Activated CD8-positive, alpha-beta memory T cell treated with anti-CD3 and anti-CD28 coated beads for 36 hours (primary cell): ENCODE results near the gene LTBP1. TPM values are rescaled to one million over a fixed set of nuclear protein-coding genes. Genes with fewer than 3 reads are reported as not detected.

ENCODE experiments used
- CTCF ChIA-PET: fragments of 350-600 bp; sonication (Branson Sonifier 250); formaldehyde crosslinking; loops from one replicate; lab custom pipeline; 2021; ENCODE audit warnings: antibody characterized with exemption; lab: Charles Lee
- POLR2A ChIA-PET: fragments of 350-600 bp; sonication (Branson Sonifier 250); formaldehyde crosslinking; loops from one replicate; lab custom pipeline; 2021; ENCODE audit warnings: antibody characterized with exemption; lab: Charles Lee
- total RNA-seq, 2 experiments: library from RNA; stranded (reverse); gene quantifications; one replicate each; pipeline ENCODE4 v1.2.3, GENCODE V29; 2021

Gene LTBP1
- total RNA-seq, 2 experiments from 2014 or later, result 0.11 to 0.15 TPM

DNA sequence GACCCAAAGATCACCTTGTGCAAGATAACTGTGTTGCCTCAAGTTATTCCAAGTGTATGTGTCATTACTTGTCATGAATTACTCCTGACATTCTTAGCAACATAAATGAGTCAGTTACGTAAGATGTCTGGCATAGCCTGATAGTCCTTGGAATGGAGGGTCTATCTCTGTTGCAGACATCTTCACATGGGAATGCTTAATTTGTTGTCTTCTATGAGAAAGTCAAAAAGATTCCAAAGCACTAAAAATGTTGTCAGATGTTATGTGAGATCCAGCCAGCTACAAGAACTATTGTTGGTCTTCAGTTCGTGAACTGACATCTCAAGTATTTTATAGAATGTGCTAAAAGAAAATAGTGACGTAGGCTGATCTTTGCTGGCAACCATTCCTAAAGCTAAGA, 351.5 kb downstream of the LTBP1 start:
- POLR2A ChIA-PET, result no interaction called here
- CTCF ChIA-PET, result no interaction called here

DNA sequence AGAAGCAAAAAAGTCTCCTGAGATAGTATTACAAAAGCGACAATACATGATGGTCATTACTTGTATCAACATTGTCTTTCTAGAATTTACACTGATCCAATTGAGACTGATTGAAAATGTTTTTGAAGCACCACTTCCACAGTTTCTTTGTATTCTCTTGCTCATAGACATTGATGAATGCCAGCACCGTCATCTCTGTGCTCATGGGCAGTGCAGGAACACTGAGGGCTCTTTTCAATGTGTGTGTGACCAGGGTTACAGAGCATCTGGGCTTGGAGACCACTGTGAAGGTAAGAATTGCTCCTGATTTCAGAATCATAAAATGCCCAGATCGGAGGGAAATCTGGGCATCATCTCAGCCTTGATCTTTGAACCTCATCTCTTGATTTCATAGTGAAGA, 354.6 kb downstream of the LTBP1 start:
- POLR2A ChIA-PET, result no interaction called here
- CTCF ChIA-PET, result no interaction called here

GRCh38 chr2:33302348-33302747, 355.6 kb downstream of the LTBP1 start:
- CTCF ChIA-PET, result no interaction called here
- POLR2A ChIA-PET, result no interaction called here

DNA sequence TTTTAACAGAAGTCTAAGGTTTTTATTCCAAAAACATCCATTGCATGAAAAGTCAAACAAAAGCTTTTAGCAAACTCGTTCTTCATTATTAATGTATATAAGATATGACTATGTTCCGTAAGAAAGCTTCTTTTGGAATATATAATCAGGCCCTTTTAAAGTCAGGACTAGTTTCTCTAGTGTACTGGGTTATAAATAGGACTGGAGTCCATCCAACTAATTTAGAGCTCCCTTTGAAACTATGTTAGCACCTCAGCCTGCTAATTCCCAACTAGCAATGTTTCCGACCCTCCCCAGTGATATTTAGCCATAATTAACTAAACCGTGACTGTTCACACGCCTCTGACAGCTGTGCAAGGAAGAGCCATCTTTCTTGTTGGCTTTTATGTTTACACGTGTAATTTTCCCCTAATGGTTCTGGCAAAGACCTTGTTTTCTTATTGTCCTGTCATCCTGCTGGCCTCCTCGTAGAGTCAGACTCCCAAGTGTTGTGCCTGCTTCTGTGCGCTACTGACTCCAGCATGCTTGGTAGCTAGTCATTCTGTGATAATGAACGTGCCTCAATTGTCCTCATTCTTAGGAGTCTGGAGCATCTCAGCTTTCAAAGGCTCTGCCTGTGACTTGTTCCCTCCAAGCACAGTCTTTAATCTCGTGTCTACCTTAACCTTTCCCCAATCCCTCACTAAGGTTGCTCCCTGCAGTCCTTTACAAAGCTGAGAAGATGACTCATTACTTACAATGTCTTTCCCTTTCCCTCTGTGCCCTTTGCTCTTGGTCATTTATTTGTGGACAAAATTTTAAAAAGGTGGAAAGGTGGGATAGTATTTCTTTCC, 357.5 kb downstream of the LTBP1 start:
- CTCF ChIA-PET, result interaction anchor here (0.6 kb wide), 1 partner anchor 19 kb away, joined by 3 read pairs; no protein-coding TSS in a partner anchor
- POLR2A ChIA-PET, result no interaction called here

DNA sequence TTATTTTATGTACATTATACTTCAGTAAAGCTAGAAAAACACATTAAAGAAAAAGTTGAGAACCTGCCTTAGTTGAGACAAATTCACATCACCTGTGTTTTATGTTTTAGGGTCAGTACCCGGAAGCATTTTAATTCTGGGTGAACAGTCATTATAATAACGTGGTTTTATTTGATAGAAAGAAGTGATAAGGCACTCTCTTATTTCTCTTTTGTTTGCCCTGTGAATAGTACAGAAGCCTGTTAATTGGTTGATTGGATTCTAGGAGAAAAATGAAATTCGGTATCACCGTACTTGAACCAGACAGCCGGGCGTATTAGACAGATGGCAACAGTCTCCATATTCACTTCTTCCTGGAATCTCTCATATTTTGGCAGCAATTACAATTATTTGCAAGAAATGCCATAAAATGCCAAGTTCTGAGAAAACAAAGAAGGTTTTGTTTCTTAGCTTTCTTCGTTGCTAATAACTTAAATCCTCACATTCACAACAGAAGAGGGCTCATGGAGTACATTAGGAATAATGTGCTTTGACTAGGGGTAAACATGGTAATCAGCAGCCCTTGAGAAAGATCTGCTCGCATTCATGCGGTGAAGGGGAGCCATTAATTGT, 361.0 kb downstream of the LTBP1 start:
- ChIA-PET CTCF (no interaction called here), POLR2A (no interaction called here)

GRCh38 chr2:33312355-33312754, 365.6 kb downstream of the LTBP1 start:
- POLR2A ChIA-PET, result no interaction called here

DNA sequence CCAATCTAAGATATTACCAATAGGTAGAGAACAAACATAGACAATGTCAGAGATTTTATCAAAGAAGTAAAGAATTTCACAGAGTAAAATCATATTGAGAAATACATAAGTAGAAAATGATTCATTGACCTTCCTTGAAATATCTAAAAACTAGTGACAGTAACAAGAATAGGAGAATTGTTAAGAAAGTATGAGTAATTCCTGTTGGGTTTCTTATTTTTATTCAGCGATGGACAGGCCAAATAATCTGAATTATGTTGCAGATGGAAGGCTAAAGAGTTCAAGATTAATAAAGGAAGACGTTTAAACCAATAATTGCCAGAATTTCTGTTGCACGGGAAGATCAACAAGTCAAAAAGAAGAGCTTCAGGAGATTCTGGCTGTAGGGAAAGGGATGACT, 366.3 kb downstream of the LTBP1 start:
- CTCF ChIA-PET, result no interaction called here
- POLR2A ChIA-PET, result no interaction called here

More at GRCh38 chr2:33312355-33312754, 365.6 kb downstream of the LTBP1 start:
- CTCF ChIA-PET, result no interaction called here

DNA sequence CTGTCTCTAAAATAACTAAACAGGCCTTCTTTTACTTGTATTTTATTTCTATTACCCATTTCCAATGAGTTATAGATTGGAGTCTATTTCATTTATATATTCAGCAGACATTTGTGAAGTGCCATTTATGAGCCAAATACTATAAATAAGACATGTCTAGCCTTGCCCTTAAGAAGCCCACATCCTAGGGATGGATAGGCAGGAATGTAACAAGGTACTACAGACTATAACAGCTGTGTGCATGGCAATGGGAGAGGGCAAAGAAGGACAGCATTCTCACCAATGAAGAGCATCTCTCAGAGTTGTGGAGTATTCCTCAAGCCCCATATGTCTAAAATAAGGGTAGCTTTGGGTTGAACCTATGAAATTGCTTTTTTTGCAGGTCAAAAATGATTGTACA, 367.8 kb downstream of the LTBP1 start:
- CTCF ChIA-PET, result no interaction called here
- POLR2A ChIA-PET, result no interaction called here

DNA sequence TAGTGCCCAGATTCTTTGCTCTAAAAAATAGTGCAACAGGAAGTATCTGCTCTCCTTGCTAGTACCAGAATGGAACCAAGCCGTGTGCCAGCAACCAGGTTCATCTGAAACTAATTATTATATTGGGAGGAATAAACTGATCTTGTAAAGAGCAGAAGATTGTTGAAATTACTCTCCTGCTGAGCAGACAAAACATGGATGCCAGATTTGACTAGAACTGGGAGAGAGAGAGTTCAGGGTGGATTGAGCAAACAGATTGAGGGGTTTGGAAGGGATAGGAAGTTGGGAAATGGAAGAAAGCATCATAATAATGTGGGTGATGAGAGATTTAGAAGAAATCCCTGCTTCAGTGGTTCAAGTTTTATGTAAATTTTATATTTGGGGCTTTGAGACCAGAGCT, 369.6 kb downstream of the LTBP1 start:
- POLR2A ChIA-PET, result no interaction called here
- CTCF ChIA-PET, result no interaction called here

DNA sequence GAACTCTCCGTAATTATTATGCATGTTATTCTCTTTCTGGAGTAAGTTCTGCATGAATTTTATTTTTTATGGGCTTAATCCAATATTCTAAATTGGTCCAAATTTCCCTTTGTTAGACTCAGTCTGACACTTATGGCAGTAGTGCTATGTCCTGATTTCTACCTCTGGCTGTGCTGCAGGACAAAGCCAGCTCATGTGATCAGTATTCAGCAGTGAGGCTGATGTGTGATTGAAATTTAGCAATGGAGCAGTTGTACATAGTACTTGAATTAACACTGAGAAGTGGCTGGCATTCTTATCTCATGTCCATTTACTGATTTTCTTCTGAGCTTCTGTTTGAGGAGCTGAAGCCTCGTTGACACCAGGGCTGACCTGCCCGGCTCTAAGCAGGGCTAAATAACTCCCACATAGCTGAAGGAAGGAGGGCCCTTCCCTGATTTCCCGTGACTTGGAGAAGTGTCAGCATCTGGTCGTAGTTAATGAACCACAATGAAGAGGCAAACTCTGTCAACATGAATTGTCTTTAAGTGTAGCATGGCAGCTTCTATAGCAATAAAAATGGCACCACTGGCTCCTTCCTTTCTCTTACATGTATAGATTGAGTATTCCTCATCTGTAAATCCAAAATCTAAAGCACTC, 370.7 kb downstream of the LTBP1 start:
- CTCF ChIA-PET, result no interaction called here
- POLR2A ChIA-PET, result no interaction called here

DNA sequence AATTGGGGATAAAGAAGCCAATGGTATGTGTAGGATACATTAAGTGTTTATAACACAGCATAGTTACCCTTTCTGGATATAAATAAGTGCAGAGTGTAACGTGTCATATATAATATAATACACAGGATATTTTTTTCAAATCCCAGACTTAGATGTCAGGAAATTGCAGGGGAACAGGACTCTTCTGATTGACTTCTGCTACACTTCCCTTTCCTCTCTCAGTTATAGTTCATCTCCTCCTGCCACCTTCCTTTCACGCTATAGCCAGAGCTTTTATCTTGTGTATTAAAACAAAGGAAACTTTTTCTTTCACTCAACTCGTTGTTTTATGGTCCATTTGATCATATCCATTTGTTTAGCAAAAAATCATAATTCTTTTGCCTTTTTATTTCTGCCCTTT, 371.7 kb downstream of the LTBP1 start:
- ChIA-PET CTCF (no interaction called here), POLR2A (no interaction called here)

- POLR2A ChIA-PET, result no interaction called here
These were observed 373.8 kb downstream of the LTBP1 start for GRCh38 chr2:33320573-33320972.

GRCh38 chr2:33321236-33321771, 374.6 kb downstream of the LTBP1 start:
- CTCF ChIA-PET, result no interaction called here

More at GRCh38 chr2:33320573-33320972, 373.8 kb downstream of the LTBP1 start:
- CTCF ChIA-PET, result no interaction called here

DNA sequence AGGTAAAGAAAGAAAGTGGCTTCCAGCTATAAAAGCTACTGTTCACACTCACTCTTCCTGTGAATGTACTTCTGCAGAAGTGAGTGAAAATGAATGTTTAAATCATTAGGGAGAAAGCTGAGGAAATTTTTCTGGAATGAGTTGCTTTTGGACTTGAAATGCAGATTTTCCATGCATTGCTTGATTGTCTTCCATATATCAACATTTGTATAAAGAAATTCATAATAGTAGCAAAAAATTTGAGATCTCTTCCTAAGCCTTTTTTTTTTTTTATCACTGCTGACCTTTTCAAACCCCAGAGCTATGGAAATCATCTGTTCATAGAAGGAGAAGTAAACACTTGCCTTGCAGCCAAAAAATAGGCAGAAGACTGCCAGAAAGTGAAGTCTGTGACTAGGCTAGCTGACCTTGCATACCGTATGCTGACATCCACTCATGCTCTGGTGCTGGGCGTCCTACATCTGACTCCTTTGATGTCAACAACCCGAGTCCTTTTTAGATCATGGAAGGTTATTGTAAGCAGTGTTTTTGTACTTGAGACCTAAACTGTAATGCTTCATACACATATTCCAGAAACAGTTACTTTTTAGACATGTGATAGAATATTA, 375.2 kb downstream of the LTBP1 start:
- ChIA-PET CTCF (no interaction called here), POLR2A (no interaction called here)

More at GRCh38 chr2:33321236-33321771, 374.6 kb downstream of the LTBP1 start:
- POLR2A ChIA-PET, result no interaction called here

DNA sequence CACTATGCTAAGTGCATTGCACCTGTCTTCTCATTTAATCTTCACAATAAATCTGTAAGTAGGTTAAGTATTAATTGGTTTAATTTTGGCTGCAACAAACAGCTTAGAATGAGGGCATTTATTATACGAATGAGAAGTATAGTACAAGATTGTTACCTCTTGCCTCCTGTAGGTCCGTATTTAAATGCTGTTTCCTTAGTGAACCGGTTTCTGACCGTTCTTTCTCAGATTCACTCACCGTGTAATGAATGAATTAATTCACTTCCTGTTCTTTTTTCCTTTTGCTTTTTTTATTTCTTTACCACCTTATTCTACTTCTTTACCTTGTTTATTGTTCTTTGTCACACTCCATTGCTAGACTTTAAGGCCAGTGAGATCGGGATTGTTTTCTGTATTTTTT, 375.9 kb downstream of the LTBP1 start:
- ChIA-PET CTCF (no interaction called here), POLR2A (no interaction called here)

GRCh38 chr2:33323957-33324356, 377.2 kb downstream of the LTBP1 start:
- POLR2A ChIA-PET, result no interaction called here
- CTCF ChIA-PET, result no interaction called here

- ChIA-PET POLR2A (no interaction called here), CTCF (no interaction called here)
These were observed 379.3 kb downstream of the LTBP1 start for GRCh38 chr2:33326100-33326499.

DNA sequence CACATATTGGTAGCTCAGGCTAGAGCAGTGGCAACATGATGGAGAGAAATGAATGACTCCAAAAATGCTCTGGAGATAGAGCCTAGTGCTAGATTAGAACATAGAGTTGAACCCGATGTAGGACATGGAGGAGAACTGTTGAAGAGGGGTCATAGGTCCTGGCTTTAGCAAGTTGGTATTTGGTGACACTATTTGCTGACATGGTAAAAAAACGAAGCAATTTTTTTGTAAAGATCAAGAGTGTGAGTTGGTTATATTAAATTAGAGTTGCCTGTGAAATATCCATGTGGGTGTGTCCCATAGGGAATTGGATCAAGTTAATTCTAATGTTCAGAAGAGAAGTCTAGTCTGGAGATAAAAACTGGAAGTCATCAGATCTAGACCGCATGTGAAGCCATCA, 386.7 kb downstream of the LTBP1 start:
- POLR2A ChIA-PET, result no interaction called here

DNA sequence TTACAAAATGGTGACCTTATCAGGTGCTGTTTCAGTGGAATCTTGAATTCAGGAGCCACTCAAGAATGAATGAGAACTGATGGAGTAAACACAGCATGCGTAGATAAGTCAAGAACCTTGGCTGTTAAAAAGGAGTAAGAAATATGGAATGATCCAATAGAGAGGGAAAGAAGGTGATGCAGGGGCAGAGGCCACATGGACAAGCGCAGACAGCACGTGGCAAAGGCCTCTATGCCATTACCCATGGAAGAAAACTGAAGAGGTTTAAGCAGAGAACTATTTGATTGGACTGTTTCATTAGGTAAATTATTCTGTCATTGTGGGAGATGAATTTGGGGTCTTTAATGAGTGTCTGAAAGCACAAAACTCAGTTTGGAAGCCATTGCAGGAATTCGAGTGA, 387.3 kb downstream of the LTBP1 start:
- POLR2A ChIA-PET, result no interaction called here

More for the DNA sequence above, 386.7 kb downstream of the LTBP1 start:
- CTCF ChIA-PET, result no interaction called here

GRCh38 chr2:33335516-33335915, 388.8 kb downstream of the LTBP1 start:
- CTCF ChIA-PET, result interaction anchor here (0.5 kb wide), 1 partner anchor 56 kb away, joined by 4 read pairs; no protein-coding TSS in a partner anchor

More for the DNA sequence above, 387.3 kb downstream of the LTBP1 start:
- CTCF ChIA-PET, result no interaction called here

More at GRCh38 chr2:33335516-33335915, 388.8 kb downstream of the LTBP1 start:
- POLR2A ChIA-PET, result no interaction called here
